K562 (cell line): ENCODE data around the gene CRABP2. TPM values are rescaled to one million over a fixed set of nuclear protein-coding genes. Genes with fewer than 3 reads are reported as not detected.

Source experiments
- BCL6 ChIP-seq: fragments of 250-450 bp; sonication (Bioruptor Pico); IDR thresholded peaks from 2 replicates; pipeline ENCODE4 v1.4.0; 2020
- RCOR1 ChIP-seq, 2 experiments: IDR thresholded peaks; 2 replicates each; pipeline ENCODE4 v1.6.1; 2012; ENCODE audit warnings: low read depth in 2 of 2, low read length in 2 of 2, borderline replicate concordance in 1 of 2, improper control_type of control experiment in 1 of 2
- SIX5 ChIP-seq, 2 experiments: IDR thresholded peaks; 2 replicates each; pipeline ENCODE4 v1.6.1; 2011; ENCODE audit warnings: low read length in 2 of 2, borderline replicate concordance in 1 of 2, low read depth in 1 of 2, mild to moderate bottlenecking in 1 of 2, moderate library complexity in 1 of 2; ENCODE audit not compliant: insufficient read depth in 1 of 2
- ZNF431 ChIP-seq: sonication (generic); formaldehyde crosslinking; IDR thresholded peaks from 2 replicates; pipeline ENCODE4 v1.8.0; 2022; ENCODE audit warnings: mild to moderate bottlenecking, missing genetic modification reagents
- polyA plus RNA-seq, 8 experiments: library from polyadenylated mRNA; depleted of rRNA in 4 of 8; stranded (reverse) in 5 of 8; unstranded in 3 of 8; fragments of >200 nt; fragmentation: Nextera tagmentation in 2 of 8; fragmentation: Illumina TruSeq in 1 of 8; extraction: Ambion mirVana in 2 of 8; extraction: Trizol in 1 of 8; gene quantifications; 2 replicates each; pipeline versions ENCODE4 v1.2.1 to v1.2.3, GENCODE V29; 2011 to 2014; ENCODE audit warnings: inconsistent platforms in 1 of 8, missing spikeins in 1 of 8
- total RNA-seq, 7 experiments: library from RNA; depleted of rRNA in 6 of 7; stranded (reverse); fragments of >200 nt in 6 of 7; fragmentation: Illumina TruSeq in 2 of 7; extraction: Trizol in 2 of 7; gene quantifications; 2 replicates each; pipeline versions ENCODE4 v1.2.1 to v1.2.3, GENCODE V29; 2011 to 2021; ENCODE audit warnings: low replicate concordance in 1 of 7
- TF ChIP-seq, protein P1 (sequence below): fragments of 450-650 bp; IDR thresholded peaks from 2 replicates; pipeline ENCODE4 v1.6.1; 2016; ENCODE audit warnings: low read depth
- TF ChIP-seq, protein P2 (sequence below), 3 experiments: fragments of 200-800 bp in 1 of 3; fragments of 250-450 bp in 1 of 3; fragments of 450-650 bp in 1 of 3; sonication (Bioruptor Pico) in 1 of 3; sonication (Bioruptor generic) in 1 of 3; formaldehyde crosslinking in 1 of 3; IDR thresholded peaks; 2 replicates each; pipeline versions ENCODE4 v1.6.1 to v1.8.0; 2016 to 2022; ENCODE audit warnings: mild to moderate bottlenecking in 2 of 3, missing genetic modification characterization in 2 of 3, missing compliant biosample characterization in 1 of 3, moderate library complexity in 1 of 3
- TF ChIP-seq, protein P3 (sequence below): fragments of 250-450 bp; sonication (Bioruptor Pico); IDR thresholded peaks from 2 replicates; pipeline ENCODE4 v1.4.0; 2020; ENCODE audit warnings: mild to moderate bottlenecking, moderate library complexity, borderline replicate concordance
- TF ChIP-seq, protein P4 (sequence below): IDR thresholded peaks from 2 replicates; pipeline ENCODE4 v1.6.1; 2014; ENCODE audit warnings: antibody characterized with exemption

CRABP2 gene
- total and polyA plus RNA-seq, 9 of the 15 experiments (the other 6 are each of a cell fraction or from before 2014, with no cell fraction given) = 0.30 to 2.5 (median 0.82) TPM

DNA sequence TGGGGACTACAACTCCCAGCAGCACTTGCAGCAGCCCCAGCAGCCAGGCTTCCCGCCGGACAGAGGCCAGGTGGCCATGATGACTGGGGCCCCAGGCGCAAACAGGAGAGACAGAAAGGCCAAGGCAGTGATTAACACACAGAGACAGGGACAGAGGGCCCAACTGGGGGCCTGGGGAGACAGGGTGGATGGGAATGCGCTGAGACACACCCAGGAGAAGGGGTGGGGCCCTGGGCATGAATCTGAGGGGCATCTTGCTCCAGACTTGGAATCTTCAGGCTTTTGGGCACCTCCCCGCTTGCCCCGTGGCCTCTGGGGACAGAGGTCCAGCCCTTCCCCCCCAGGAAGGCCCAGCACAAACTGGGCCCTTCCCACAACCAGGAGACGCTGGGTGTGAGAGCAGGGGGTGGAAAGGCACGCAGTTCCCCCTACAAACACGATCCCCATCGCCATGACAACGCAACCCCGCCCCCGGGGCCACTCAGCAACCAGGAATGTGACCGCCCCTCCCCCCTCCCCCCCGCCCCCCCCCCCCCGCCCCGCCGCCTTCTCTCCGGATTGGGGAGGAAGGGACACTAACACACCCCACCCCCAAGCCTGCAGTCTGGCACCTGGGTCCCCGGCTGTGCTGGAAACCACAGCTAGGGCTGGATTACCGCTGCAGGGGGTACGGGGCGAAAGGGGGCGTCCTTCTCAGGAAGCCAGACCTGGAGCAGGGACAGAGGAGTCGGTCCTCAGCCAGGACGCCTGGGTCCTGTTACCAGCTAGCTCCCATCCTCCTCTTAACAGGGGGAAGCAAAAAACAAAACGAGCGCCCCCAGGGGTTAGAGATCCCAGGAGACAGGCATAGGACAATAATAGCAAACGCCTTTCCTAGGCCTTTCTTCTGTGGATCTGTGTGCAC lies 41.6 kb upstream of the CRABP2 start (continued):
- TF ChIP-seq, protein P1, sequence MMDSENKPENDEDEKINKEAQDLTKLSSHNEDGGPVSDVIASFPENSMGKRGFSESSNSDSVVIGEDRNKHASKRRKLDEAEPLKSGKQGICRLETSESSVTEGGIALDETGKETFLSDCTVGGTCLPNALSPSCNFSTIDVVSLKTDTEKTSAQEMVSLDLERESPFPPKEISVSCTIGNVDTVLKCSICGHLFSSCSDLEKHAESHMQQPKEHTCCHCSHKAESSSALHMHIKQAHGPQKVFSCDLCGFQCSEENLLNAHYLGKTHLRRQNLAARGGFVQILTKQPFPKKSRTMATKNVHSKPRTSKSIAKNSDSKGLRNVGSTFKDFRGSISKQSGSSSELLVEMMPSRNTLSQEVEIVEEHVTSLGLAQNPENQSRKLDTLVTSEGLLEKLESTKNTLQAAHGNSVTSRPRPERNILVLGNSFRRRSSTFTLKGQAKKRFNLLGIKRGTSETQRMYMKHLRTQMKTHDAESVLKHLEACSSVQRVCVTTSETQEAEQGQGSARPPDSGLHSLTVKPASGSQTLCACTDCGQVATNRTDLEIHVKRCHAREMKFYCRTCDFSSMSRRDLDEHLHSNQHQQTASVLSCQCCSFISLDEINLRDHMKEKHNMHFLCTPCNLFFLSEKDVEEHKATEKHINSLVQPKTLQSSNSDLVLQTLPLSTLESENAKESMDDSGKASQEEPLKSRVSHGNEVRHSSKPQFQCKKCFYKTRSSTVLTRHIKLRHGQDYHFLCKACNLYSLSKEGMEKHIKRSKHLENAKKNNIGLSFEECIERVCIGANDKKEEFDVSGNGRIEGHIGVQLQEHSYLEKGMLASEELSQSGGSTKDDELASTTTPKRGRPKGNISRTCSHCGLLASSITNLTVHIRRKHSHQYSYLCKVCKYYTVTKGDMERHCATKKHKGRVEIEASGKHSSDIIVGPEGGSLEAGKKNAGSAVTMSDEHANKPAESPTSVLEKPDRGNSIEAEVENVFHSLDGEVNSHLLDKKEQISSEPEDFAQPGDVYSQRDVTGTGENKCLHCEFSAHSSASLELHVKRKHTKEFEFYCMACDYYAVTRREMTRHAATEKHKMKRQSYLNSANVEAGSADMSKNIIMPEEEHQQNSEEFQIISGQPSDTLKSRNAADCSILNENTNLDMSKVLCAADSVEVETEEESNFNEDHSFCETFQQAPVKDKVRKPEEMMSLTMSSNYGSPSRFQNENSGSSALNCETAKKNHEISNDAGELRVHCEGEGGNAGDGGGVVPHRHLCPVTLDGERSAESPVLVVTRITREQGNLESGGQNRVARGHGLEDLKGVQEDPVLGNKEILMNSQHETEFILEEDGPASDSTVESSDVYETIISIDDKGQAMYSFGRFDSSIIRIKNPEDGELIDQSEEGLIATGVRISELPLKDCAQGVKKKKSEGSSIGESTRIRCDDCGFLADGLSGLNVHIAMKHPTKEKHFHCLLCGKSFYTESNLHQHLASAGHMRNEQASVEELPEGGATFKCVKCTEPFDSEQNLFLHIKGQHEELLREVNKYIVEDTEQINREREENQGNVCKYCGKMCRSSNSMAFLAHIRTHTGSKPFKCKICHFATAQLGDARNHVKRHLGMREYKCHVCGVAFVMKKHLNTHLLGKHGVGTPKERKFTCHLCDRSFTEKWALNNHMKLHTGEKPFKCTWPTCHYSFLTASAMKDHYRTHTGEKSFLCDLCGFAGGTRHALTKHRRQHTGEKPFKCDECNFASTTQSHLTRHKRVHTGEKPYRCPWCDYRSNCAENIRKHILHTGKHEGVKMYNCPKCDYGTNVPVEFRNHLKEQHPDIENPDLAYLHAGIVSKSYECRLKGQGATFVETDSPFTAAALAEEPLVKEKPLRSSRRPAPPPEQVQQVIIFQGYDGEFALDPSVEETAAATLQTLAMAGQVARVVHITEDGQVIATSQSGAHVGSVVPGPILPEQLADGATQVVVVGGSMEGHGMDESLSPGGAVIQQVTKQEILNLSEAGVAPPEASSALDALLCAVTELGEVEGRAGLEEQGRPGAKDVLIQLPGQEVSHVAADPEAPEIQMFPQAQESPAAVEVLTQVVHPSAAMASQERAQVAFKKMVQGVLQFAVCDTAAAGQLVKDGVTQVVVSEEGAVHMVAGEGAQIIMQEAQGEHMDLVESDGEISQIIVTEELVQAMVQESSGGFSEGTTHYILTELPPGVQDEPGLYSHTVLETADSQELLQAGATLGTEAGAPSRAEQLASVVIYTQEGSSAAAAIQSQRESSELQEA = no peak
- TF ChIP-seq ZNF431 (CRISPR knock-in tag) = no peak
- TF ChIP-seq, protein P2, sequence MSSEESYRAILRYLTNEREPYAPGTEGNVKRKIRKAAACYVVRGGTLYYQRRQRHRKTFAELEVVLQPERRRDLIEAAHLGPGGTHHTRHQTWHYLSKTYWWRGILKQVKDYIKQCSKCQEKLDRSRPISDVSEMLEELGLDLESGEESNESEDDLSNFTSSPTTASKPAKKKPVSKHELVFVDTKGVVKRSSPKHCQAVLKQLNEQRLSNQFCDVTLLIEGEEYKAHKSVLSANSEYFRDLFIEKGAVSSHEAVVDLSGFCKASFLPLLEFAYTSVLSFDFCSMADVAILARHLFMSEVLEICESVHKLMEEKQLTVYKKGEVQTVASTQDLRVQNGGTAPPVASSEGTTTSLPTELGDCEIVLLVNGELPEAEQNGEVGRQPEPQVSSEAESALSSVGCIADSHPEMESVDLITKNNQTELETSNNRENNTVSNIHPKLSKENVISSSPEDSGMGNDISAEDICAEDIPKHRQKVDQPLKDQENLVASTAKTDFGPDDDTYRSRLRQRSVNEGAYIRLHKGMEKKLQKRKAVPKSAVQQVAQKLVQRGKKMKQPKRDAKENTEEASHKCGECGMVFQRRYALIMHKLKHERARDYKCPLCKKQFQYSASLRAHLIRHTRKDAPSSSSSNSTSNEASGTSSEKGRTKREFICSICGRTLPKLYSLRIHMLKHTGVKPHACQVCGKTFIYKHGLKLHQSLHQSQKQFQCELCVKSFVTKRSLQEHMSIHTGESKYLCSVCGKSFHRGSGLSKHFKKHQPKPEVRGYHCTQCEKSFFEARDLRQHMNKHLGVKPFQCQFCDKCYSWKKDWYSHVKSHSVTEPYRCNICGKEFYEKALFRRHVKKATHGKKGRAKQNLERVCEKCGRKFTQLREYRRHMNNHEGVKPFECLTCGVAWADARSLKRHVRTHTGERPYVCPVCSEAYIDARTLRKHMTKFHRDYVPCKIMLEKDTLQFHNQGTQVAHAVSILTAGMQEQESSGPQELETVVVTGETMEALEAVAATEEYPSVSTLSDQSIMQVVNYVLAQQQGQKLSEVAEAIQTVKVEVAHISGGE (CRISPR knock-in tag; IDR thresholded peaks at IDR 0.05) = peak in 1 of 3 experiments; percentile 46; a peak in 2 of 6 replicates
- peak; percentile 33 to 51; a peak in 2 of 4 replicates for TF ChIP-seq SIX5 (IDR thresholded peaks at IDR 0.05; ENCODE audit: borderline replicate concordance in 1 of 2, insufficient read depth in 1 of 2, low read depth in 1 of 2, low read length in 2 of 2)
- no peak for TF ChIP-seq RCOR1 (IDR thresholded peaks at IDR 0.05; ENCODE audit: borderline replicate concordance in 1 of 2, low read depth in 2 of 2, low read length in 2 of 2)
- TF ChIP-seq, protein P3, sequence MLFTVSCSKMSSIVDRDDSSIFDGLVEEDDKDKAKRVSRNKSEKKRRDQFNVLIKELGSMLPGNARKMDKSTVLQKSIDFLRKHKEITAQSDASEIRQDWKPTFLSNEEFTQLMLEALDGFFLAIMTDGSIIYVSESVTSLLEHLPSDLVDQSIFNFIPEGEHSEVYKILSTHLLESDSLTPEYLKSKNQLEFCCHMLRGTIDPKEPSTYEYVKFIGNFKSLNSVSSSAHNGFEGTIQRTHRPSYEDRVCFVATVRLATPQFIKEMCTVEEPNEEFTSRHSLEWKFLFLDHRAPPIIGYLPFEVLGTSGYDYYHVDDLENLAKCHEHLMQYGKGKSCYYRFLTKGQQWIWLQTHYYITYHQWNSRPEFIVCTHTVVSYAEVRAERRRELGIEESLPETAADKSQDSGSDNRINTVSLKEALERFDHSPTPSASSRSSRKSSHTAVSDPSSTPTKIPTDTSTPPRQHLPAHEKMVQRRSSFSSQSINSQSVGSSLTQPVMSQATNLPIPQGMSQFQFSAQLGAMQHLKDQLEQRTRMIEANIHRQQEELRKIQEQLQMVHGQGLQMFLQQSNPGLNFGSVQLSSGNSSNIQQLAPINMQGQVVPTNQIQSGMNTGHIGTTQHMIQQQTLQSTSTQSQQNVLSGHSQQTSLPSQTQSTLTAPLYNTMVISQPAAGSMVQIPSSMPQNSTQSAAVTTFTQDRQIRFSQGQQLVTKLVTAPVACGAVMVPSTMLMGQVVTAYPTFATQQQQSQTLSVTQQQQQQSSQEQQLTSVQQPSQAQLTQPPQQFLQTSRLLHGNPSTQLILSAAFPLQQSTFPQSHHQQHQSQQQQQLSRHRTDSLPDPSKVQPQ = no peak
- TF ChIP-seq BCL6 (CRISPR knock-in tag) = no peak
- TF ChIP-seq, protein P4, sequence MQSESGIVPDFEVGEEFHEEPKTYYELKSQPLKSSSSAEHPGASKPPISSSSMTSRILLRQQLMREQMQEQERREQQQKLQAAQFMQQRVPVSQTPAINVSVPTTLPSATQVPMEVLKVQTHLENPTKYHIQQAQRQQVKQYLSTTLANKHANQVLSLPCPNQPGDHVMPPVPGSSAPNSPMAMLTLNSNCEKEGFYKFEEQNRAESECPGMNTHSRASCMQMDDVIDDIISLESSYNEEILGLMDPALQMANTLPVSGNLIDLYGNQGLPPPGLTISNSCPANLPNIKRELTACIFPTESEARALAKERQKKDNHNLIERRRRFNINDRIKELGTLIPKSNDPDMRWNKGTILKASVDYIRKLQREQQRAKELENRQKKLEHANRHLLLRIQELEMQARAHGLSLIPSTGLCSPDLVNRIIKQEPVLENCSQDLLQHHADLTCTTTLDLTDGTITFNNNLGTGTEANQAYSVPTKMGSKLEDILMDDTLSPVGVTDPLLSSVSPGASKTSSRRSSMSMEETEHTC = no peak
